Hepatocyte (in vitro differentiated cells): ENCODE measurements around the gene TMEM116. TPM values are rescaled to one million over a fixed set of nuclear protein-coding genes. Genes with fewer than 3 reads are reported as not detected.

Experiments used
- DNase-seq: peaks from one replicate; pipeline ENCODE4 v3.0.0-alpha.2; 2016; ENCODE audit warnings: low spot score
- H2AFZ ChIP-seq: fragments of 200-600 bp; sonication (generic); 2 replicates; pipeline ENCODE4 v1.6.0; 2016; ENCODE audit warnings: antibody characterized with exemption, mild to moderate bottlenecking
- H3K27ac ChIP-seq: fragments of 200-600 bp; sonication (generic); 2 replicates; pipeline ENCODE4 v1.5.1; 2016; ENCODE audit warnings: mild to moderate bottlenecking
- H3K27me3 ChIP-seq: fragments of 200-600 bp; sonication (generic); 2 replicates; pipeline ENCODE4 v1.6.1; 2016
- H3K36me3 ChIP-seq: fragments of 200-600 bp; sonication (generic); replicated peaks from 2 replicates; pipeline ENCODE4 v1.5.1; 2016; ENCODE audit warnings: low read depth; ENCODE audit not compliant: insufficient read depth
- H3K4me1 ChIP-seq: fragments of 200-600 bp; sonication (generic); 2 replicates; pipeline ENCODE4 v1.5.1; 2016; ENCODE audit warnings: mild to moderate bottlenecking, moderate library complexity; ENCODE audit not compliant: insufficient read depth
- H3K4me2 ChIP-seq: fragments of 200-600 bp; sonication (generic); 2 replicates; pipeline ENCODE4 v1.6.0; 2016
- H3K4me3 ChIP-seq: fragments of 200-600 bp; sonication (generic); 2 replicates; pipeline ENCODE4 v1.5.1; 2016; ENCODE audit warnings: mild to moderate bottlenecking
- H3K79me2 ChIP-seq: fragments of 200-600 bp; sonication (generic); 2 replicates; pipeline ENCODE4 v1.6.0; 2017; ENCODE audit warnings: mild to moderate bottlenecking
- H3K9me2 ChIP-seq: fragments of 200-600 bp; sonication (generic); replicated peaks from 2 replicates; pipeline ENCODE4 v1.6.0; 2017; ENCODE audit warnings: mild to moderate bottlenecking; ENCODE audit not compliant: insufficient read depth
- H3K9me3 ChIP-seq: fragments of 200-600 bp; sonication (generic); 2 replicates; pipeline ENCODE4 v1.5.1; 2016; ENCODE audit warnings: low read depth, mild to moderate bottlenecking
- H4K20me1 ChIP-seq: fragments of 200-600 bp; sonication (generic); 2 replicates; pipeline ENCODE4 v1.6.0; 2016; ENCODE audit warnings: mild to moderate bottlenecking; ENCODE audit not compliant: insufficient read depth, poor library complexity, severe bottlenecking
- EZH2 ChIP-seq: fragments of 200-600 bp; sonication (generic); IDR thresholded peaks from 2 replicates; pipeline ENCODE4 v1.6.1; 2016; ENCODE audit warnings: antibody characterized with exemption, mild to moderate bottlenecking, borderline replicate concordance
- EZH2phosphoT487 ChIP-seq: fragments of 200-600 bp; sonication (generic); IDR thresholded peaks from one replicate; pipeline ENCODE4 v1.6.1; 2018; ENCODE audit warnings: antibody characterized with exemption, mild to moderate bottlenecking, low read depth, moderate library complexity; ENCODE audit not compliant: unreplicated experiment, severe bottlenecking
- WGBS: methylation state at CpG from one replicate; pipeline ENCODE4 v1.1.6; 2016; ENCODE audit warnings: low lambda C conversion rate; ENCODE audit errors: missing lambda C conversion rate; 5-methylcytosine and 5-hydroxymethylcytosine counted together
- polyA plus RNA-seq: library from polyadenylated mRNA; unstranded; fragments of >200 nt; fragmentation: Nextera tagmentation; extraction: Ambion mirVana; gene quantifications from 2 replicates; pipeline ENCODE4 v1.2.1, GENCODE V29; 2016
- total RNA-seq: library from RNA; depleted of rRNA; stranded (reverse); fragments of >200 nt; gene quantifications from 2 replicates; pipeline ENCODE4 v1.2.3, GENCODE V29; 2014
- TF ChIP-seq, protein P1 (sequence below): fragments of 200-600 bp; sonication (generic); IDR thresholded peaks from 2 replicates; pipeline ENCODE4 v1.5.1; 2016; ENCODE audit warnings: antibody characterized with exemption, mild to moderate bottlenecking; ENCODE audit not compliant: poor library complexity

Gene TMEM116
- total and polyA plus RNA-seq, 2 experiments from 2014 or later = 11.2 to 13.1 TPM

DNA sequence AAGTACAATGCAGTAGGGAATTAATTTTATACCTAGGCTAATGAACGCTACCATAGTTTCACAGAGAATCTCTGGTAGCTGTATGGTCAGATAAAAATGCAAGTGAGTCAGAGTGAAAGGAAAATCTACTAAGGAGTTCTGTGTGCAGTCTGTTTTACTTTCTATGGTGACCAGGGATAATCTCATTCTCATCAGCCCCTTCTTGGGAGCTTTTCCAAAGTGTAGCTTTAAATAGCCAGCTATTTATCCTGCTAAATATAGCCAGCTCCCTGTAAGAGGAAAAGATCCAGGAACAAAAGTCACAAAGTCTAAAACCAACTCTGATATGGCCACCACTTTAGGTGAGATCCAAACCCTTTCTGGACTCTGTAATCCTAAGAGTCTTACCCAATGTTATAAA is 75.5 kb downstream of the TMEM116 start:
- TF ChIP-seq EZH2 (no peak), EZH2phosphoT487 (no peak)
- TF ChIP-seq, protein P1, sequence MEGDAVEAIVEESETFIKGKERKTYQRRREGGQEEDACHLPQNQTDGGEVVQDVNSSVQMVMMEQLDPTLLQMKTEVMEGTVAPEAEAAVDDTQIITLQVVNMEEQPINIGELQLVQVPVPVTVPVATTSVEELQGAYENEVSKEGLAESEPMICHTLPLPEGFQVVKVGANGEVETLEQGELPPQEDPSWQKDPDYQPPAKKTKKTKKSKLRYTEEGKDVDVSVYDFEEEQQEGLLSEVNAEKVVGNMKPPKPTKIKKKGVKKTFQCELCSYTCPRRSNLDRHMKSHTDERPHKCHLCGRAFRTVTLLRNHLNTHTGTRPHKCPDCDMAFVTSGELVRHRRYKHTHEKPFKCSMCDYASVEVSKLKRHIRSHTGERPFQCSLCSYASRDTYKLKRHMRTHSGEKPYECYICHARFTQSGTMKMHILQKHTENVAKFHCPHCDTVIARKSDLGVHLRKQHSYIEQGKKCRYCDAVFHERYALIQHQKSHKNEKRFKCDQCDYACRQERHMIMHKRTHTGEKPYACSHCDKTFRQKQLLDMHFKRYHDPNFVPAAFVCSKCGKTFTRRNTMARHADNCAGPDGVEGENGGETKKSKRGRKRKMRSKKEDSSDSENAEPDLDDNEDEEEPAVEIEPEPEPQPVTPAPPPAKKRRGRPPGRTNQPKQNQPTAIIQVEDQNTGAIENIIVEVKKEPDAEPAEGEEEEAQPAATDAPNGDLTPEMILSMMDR = no peak
- no peaks in the 10 kb centered on the region for H4K20me1 ChIP-seq
- no peaks in the 10 kb centered on the region for H3K79me2 ChIP-seq
- no peaks in the 10 kb centered on the region for H3K9me3 ChIP-seq
- H3K4me1 ChIP-seq = no peaks in the 10 kb centered on the region
- no peaks in the 10 kb centered on the region for H3K9me2 ChIP-seq
- H3K27me3 ChIP-seq = no peaks in the 10 kb centered on the region
- WGBS = 97% methylated on average over 1 of the region's 1 CpG
- no peaks in the 10 kb centered on the region for H3K36me3 ChIP-seq
- H3K4me3 ChIP-seq = no peak overlapping the region
- no peak for DNase-seq
- no peak overlapping the region for H2AFZ ChIP-seq
- H3K27ac ChIP-seq = no peak overlapping the region
- H3K4me2 ChIP-seq = no peak overlapping the region

DNA sequence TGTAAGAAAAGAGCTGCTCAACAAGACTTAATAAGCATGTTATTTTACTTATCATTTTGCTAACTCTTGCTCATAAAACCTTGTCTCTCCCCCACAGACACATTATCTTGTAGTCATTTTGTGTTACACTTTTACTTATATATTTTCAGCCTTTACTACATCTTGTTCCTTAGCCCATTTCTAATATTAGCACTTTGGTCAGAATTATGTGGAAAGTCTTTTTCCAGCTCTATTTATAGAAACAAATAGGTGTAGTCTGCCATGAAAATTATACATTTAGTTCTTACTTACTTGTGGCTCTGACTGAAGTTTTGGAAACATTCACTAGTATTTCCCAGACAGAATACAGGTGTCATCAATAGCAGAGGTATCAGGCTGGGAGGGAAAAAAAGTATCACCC is 76.1 kb downstream of the TMEM116 start:
- Histone ChIP-seq H3K79me2 (no peaks in the 10 kb centered on the region), H3K27ac (no peak overlapping the region)
- TF ChIP-seq EZH2 = no peak

DNA sequence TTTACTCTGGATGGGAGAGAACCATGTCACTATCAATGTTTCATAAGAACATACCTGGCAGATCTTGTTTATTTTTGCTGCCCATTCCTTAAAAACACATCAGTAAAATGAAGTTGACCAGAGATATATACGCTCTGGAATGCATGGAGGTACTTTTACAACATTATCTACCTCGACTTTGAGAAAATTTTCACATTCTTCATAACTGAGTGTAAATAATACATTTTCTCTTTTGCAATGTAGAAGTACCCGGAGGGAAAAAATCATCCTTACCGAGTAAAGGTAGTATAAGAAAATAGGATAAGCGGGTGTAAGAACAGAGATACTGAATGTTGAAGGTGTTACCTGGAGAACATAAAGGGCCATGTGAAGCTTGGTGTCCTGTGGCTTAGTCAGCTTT is 80.7 kb downstream of the TMEM116 start:
- Histone ChIP-seq H4K20me1 (no peaks in the 10 kb centered on the region), H3K4me3 (no peak overlapping the region), H3K79me2 (no peaks in the 10 kb centered on the region), H3K27ac (no peak overlapping the region), H2AFZ (no peak overlapping the region), H3K9me2 (no peaks in the 10 kb centered on the region), H3K36me3 (no peaks in the 10 kb centered on the region), H3K9me3 (no peaks in the 10 kb centered on the region), H3K4me2 (no peak overlapping the region), H3K27me3 (no peaks in the 10 kb centered on the region), H3K4me1 (no peaks in the 10 kb centered on the region)
- no peak for DNase-seq
- TF ChIP-seq, protein P1 = no peak
- TF ChIP-seq EZH2 (no peak), EZH2phosphoT487 (no peak)
- 85% methylated on average over 5 of the region's 5 CpGs for WGBS

More for the DNA sequence above, 76.1 kb downstream of the TMEM116 start:
- Histone ChIP-seq H3K9me2 (no peaks in the 10 kb centered on the region), H4K20me1 (no peaks in the 10 kb centered on the region), H3K9me3 (no peaks in the 10 kb centered on the region), H3K27me3 (no peaks in the 10 kb centered on the region), H3K4me3 (no peak overlapping the region), H3K4me2 (no peak overlapping the region), H3K4me1 (no peaks in the 10 kb centered on the region), H3K36me3 (no peaks in the 10 kb centered on the region), H2AFZ (no peak overlapping the region)
- no peak for DNase-seq

DNA sequence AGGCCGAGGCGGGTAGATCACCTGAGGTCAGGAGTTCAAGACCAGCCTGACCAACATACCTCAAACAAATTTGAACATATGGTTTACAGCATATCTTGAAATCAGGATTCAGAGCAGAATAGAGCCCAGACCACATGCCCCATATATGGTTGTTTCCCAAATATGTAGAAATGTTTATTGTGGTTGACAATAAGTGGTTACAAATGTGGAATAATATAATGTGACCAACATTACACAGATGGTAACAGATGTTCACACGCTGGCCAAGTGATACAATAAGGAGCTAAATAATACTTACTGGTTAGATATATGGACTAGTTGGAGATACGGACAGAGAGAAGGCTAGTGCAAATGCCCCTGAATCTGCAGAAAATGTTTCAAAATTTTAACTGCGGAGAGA is 85.6 kb downstream of the TMEM116 start:
- Histone ChIP-seq H3K4me3 (no peak overlapping the region), H3K27ac (no peak overlapping the region), H3K9me3 (no peaks in the 10 kb centered on the region), H3K4me1 (no peaks in the 10 kb centered on the region), H3K79me2 (no peaks in the 10 kb centered on the region), H3K9me2 (no peaks in the 10 kb centered on the region), H4K20me1 (no peaks in the 10 kb centered on the region), H2AFZ (no peak overlapping the region), H3K36me3 (no peaks in the 10 kb centered on the region), H3K4me2 (no peak overlapping the region), H3K27me3 (no peaks in the 10 kb centered on the region)
- 92% methylated on average over 5 of the region's 5 CpGs for WGBS
- DNase-seq = no peak
- TF ChIP-seq, protein P1 = no peak
- TF ChIP-seq EZH2phosphoT487 = no peak
